GM23338 (cell line): ENCODE measurements around the gene DAGLA. TPM values are rescaled to one million over a fixed set of nuclear protein-coding genes. Genes with fewer than 3 reads are reported as not detected.
"Not testable (repeated sequence)": the region's sequence is repeated elsewhere in the genome, so short reads cannot be mapped to it uniquely, and the experiment has no call there.

ENCODE experiments used
- ATAC-seq: fragments of 200-7000 bp; cut with Tn5 transposase; 3 replicates; pipeline ENCODE4 v1.9.1; 2020
- DNase-seq: peaks from one replicate; pipeline ENCODE4 v3.0.0-alpha.2; 2015; ENCODE audit warnings: low spot score
- H2AFZ ChIP-seq: fragments of 200-600 bp; sonication (generic); 2 replicates; pipeline ENCODE4 v1.8.0; 2016; ENCODE audit warnings: antibody characterized with exemption, mild to moderate bottlenecking, moderate library complexity
- H3F3A ChIP-seq: fragments of 200-600 bp; sonication (generic); replicated peaks from 2 replicates; pipeline ENCODE4 v1.8.0; 2017; ENCODE audit warnings: antibody characterized with exemption, mixed run types, low read depth
- H3K27ac ChIP-seq: fragments of 200-600 bp; sonication (generic); 2 replicates; pipeline ENCODE4 v1.6.1; 2016; ENCODE audit warnings: low read depth
- H3K27me3 ChIP-seq: fragments of 200-600 bp; sonication (generic); 2 replicates; pipeline ENCODE4 v1.8.0; 2016; ENCODE audit warnings: mild to moderate bottlenecking, mixed run types, moderate library complexity; ENCODE audit not compliant: insufficient read depth
- H3K36me3 ChIP-seq: fragments of 200-600 bp; sonication (generic); 2 replicates; pipeline ENCODE4 v1.8.0; 2016; ENCODE audit warnings: mild to moderate bottlenecking; ENCODE audit not compliant: insufficient read depth
- H3K4me1 ChIP-seq: fragments of 200-600 bp; sonication (generic); 2 replicates; pipeline ENCODE4 v1.8.0; 2016; ENCODE audit warnings: mild to moderate bottlenecking, moderate library complexity; ENCODE audit not compliant: insufficient read depth
- H3K4me2 ChIP-seq: fragments of 200-600 bp; sonication (generic); 2 replicates; pipeline ENCODE4 v1.7.1; 2017; ENCODE audit warnings: mixed run types
- H3K4me3 ChIP-seq: fragments of 200-600 bp; sonication (generic); 2 replicates; pipeline ENCODE4 v1.6.1; 2016; ENCODE audit warnings: mixed run types
- H3K79me2 ChIP-seq: fragments of 200-600 bp; sonication (generic); replicated peaks from 2 replicates; pipeline ENCODE4 v1.8.0; 2017; ENCODE audit warnings: mild to moderate bottlenecking; ENCODE audit not compliant: insufficient read depth
- H3K9me2 ChIP-seq: fragments of 200-600 bp; sonication (generic); 2 replicates; pipeline ENCODE4 v1.8.0; 2017; ENCODE audit not compliant: insufficient read depth
- H4K20me1 ChIP-seq: fragments of 200-600 bp; sonication (generic); replicated peaks from 2 replicates; pipeline ENCODE4 v1.8.0; 2017; ENCODE audit warnings: mild to moderate bottlenecking; ENCODE audit not compliant: insufficient read depth
- H3K27ac Mint-ChIP-seq: 2 replicates; pipeline ENCODE4 v1.8.0; 2020; ENCODE audit warnings: inconsistent platforms, mild to moderate bottlenecking, moderate library complexity, mixed read lengths
- H3K27me3 Mint-ChIP-seq: 3 replicates; pipeline ENCODE4 v1.8.0; 2022; ENCODE audit warnings: low read depth, mild to moderate bottlenecking, moderate library complexity, mixed read lengths, inconsistent platforms; ENCODE audit not compliant: insufficient read depth, poor library complexity
- H3K36me3 Mint-ChIP-seq: 3 replicates; pipeline ENCODE4 v1.8.0; 2021; ENCODE audit warnings: low read depth, mild to moderate bottlenecking, inconsistent platforms, moderate library complexity, mixed read lengths
- H3K4me1 Mint-ChIP-seq: 3 replicates; pipeline ENCODE4 v1.8.0; 2020; ENCODE audit warnings: mild to moderate bottlenecking, inconsistent platforms, mixed read lengths
- H3K4me3 Mint-ChIP-seq: 3 replicates; pipeline ENCODE4 v1.8.0; 2021; ENCODE audit warnings: moderate library complexity, mild to moderate bottlenecking, inconsistent platforms, mixed read lengths
- H3K9me3 Mint-ChIP-seq: 3 replicates; pipeline ENCODE4 v1.8.0; 2020; ENCODE audit warnings: moderate library complexity, mild to moderate bottlenecking, inconsistent platforms, mixed read lengths
- CTCF ChIP-seq, 2 experiments: fragments of 200-600 bp in 1 of 2; sonication (generic) in 1 of 2; conservative IDR thresholded peaks; 2 replicates each; pipeline versions ENCODE4 v1.5.1 to v1.6.1; 2016 to 2017; ENCODE audit warnings: antibody characterized with exemption in 2 of 2, low read depth in 2 of 2, mild to moderate bottlenecking in 2 of 2, moderate library complexity in 1 of 2
- ETS1 ChIP-seq: IDR thresholded peaks from 2 replicates; pipeline ENCODE4 v1.6.1; 2016; ENCODE audit warnings: antibody characterized with exemption
- NANOG ChIP-seq: IDR thresholded peaks from 2 replicates; pipeline ENCODE4 v1.6.1; 2016; ENCODE audit warnings: antibody characterized with exemption, borderline replicate concordance
- REST ChIP-seq: IDR thresholded peaks from one replicate; pipeline ENCODE4 v1.6.1; 2018; ENCODE audit warnings: antibody characterized with exemption; ENCODE audit not compliant: unreplicated experiment
- STAT1 ChIP-seq: IDR thresholded peaks from one replicate; pipeline ENCODE4 v1.6.1; 2016; ENCODE audit warnings: antibody characterized with exemption; ENCODE audit not compliant: unreplicated experiment
- ZNF114 ChIP-seq: fragments of 250-450 bp; sonication (Bioruptor Pico); IDR thresholded peaks from 2 replicates; pipeline ENCODE4 v1.5.0; 2020; ENCODE audit warnings: mild to moderate bottlenecking, moderate library complexity
- polyA plus RNA-seq: library from polyadenylated mRNA; unstranded; fragments of >200 nt; fragmentation: Nextera tagmentation; extraction: Ambion mirVana; gene quantifications from 2 replicates; pipeline ENCODE4 v1.2.1, GENCODE V29; 2016
- total RNA-seq: library from RNA; depleted of rRNA; stranded (reverse); fragments of >200 nt; shearing (Covaris generic); gene quantifications from 2 replicates; pipeline ENCODE4 v1.2.3, GENCODE V29; 2014

Gene DAGLA
- total and polyA plus RNA-seq, 2 experiments from 2014 or later = 0.55 to 2.5 TPM

- peaks cover 17% of the 10 kb centered on the region; the same call in 1 of the 2 replicates for H3K4me1 ChIP-seq
- H3K27me3 ChIP-seq, H3K79me2 ChIP-seq, H2AFZ ChIP-seq, H3K36me3 ChIP-seq, DNase-seq, H3K27ac ChIP-seq, H3K9me2 ChIP-seq, H3K36me3 Mint-ChIP-seq, H3K9me3 Mint-ChIP-seq, H3F3A ChIP-seq, H4K20me1 ChIP-seq, H3K27ac Mint-ChIP-seq, H3K4me3 Mint-ChIP-seq, H3K4me3 ChIP-seq, H3K4me2 ChIP-seq: not testable (repeated sequence)
- H3K4me1 Mint-ChIP-seq = peaks cover 22% of the 10 kb centered on the region
- TF ChIP-seq CTCF (conservative IDR thresholded peaks at IDR 0.05; ENCODE audit: low read depth in 2 of 2) = peak in 1 of 2 experiments; percentile 44; a peak in 2 of 4 replicates
- ATAC-seq = peak; percentile 49
- H3K27me3 Mint-ChIP-seq = peaks cover 14% of the 10 kb centered on the region
Measured at GRCh38 chr11:61660997-61661396, 19.2 kb upstream of the DAGLA start.

- Mint-ChIP-seq H3K36me3 (no peaks in the 10 kb centered on the region), H3K4me1 (peaks cover 6% of the 10 kb centered on the region; the same call in 2 of the 3 replicates), H3K9me3 (no peaks in the 10 kb centered on the region), H3K27ac (no peak overlapping the region), H3K4me3 (no peak overlapping the region), H3K27me3 (peaks cover 19% of the 10 kb centered on the region)
- DNase-seq (no peak), ATAC-seq (peak; percentile 26; the same call in 2 of the 3 replicates)
- no peak overlapping the region for H3K27ac ChIP-seq
- no peaks in the 10 kb centered on the region for H3K9me2 ChIP-seq
- H3F3A ChIP-seq = no peaks in the 10 kb centered on the region
- H3K36me3 ChIP-seq = no peaks in the 10 kb centered on the region
- H3K27me3 ChIP-seq = no peaks in the 10 kb centered on the region
- no peak overlapping the region for H3K4me2 ChIP-seq
- no peaks in the 10 kb centered on the region for H4K20me1 ChIP-seq
- H2AFZ ChIP-seq = no peak overlapping the region
- H3K4me1 ChIP-seq = no peaks in the 10 kb centered on the region
- no peaks in the 10 kb centered on the region for H3K79me2 ChIP-seq
- H3K4me3 ChIP-seq = no peak overlapping the region
- TF ChIP-seq NANOG (no peak), CTCF (conservative IDR thresholded peaks at IDR 0.05; ENCODE audit: low read depth in 2 of 2) (no peak), ZNF114 (CRISPR knock-in tag) (no peak), STAT1 (no peak), ETS1 (no peak), REST (no peak)
Measured at GRCh38 chr11:61666684-61667297, 13.4 kb upstream of the DAGLA start.
